Common myeloid progenitor, CD34-positive (primary cell): ENCODE results near the gene ITM2B.

Experiments
- CTCF ChIA-PET: fragments of 350-600 bp; sonication (Branson Sonifier 250); formaldehyde crosslinking; loops from one replicate; lab custom pipeline; 2021; ENCODE audit warnings: antibody characterized with exemption; lab: Charles Lee
- POLR2A ChIA-PET: fragments of 350-600 bp; sonication (Branson Sonifier 250); formaldehyde crosslinking; loops from one replicate; lab custom pipeline; 2021; ENCODE audit warnings: antibody characterized with exemption; lab: Charles Lee
- DNase-seq, 3 donors: peaks; one replicate each; pipeline versions ENCODE4 v3.0.0 to v3.0.0-alpha.2; 2013
- H3K27ac ChIP-seq, 2 experiments: 1 replicate in 1 of 2; 2 replicates in 1 of 2; pipeline ENCODE4 v1.7.0; 2013; ENCODE audit warnings: inconsistent platforms in 2 of 2, low read length in 2 of 2, mild to moderate bottlenecking in 2 of 2, low read depth in 1 of 2, moderate library complexity in 1 of 2; ENCODE audit not compliant: severe bottlenecking in 2 of 2, insufficient read depth in 1 of 2, poor library complexity in 1 of 2
- H3K27me3 ChIP-seq, 5 experiments: replicated peaks in 2 of 5; 1 replicate in 3 of 5; 2 replicates in 2 of 5; pipeline versions ENCODE4 v1.6.1 to v1.7.0; 2013; ENCODE audit warnings: low read length in 4 of 5, mild to moderate bottlenecking in 2 of 5, moderate library complexity in 2 of 5, inconsistent platforms in 1 of 5; ENCODE audit not compliant: insufficient read depth in 5 of 5, control insufficient read depth in 4 of 5
- H3K36me3 ChIP-seq, 4 experiments: 1 replicate in 2 of 4; 2 replicates in 2 of 4; pipeline versions ENCODE4 v1.6.1 to v1.7.0; 2013; ENCODE audit warnings: low read length in 3 of 4, control low read depth in 1 of 4, mild to moderate bottlenecking in 1 of 4; ENCODE audit not compliant: control insufficient read depth in 4 of 4, insufficient read depth in 4 of 4
- H3K4me1 ChIP-seq, 4 experiments: 1 replicate in 3 of 4; 2 replicates in 1 of 4; pipeline versions ENCODE4 v1.6.1 to v1.7.1; 2013; ENCODE audit warnings: low read length in 3 of 4, mild to moderate bottlenecking in 3 of 4, control low read depth in 1 of 4, inconsistent platforms in 1 of 4, moderate library complexity in 1 of 4; ENCODE audit not compliant: control insufficient read depth in 4 of 4, insufficient read depth in 4 of 4; ENCODE audit errors: control extremely low read depth in 1 of 4
- H3K4me3 ChIP-seq, 7 experiments: 1 replicate in 4 of 7; 2 replicates in 3 of 7; pipeline versions ENCODE4 v1.5.1 to v1.7.0; 2013; ENCODE audit warnings: mild to moderate bottlenecking in 7 of 7, low read length in 6 of 7, moderate library complexity in 6 of 7, inconsistent platforms in 2 of 7, low read depth in 2 of 7, control low read depth in 1 of 7; ENCODE audit not compliant: insufficient read depth in 4 of 7, control insufficient read depth in 1 of 7; ENCODE audit errors: extremely low read depth in 1 of 7
- H3K9me3 ChIP-seq, 5 experiments: 1 replicate in 4 of 5; 2 replicates in 1 of 5; pipeline versions ENCODE4 v1.6.1 to v1.7.1; 2013; ENCODE audit warnings: low read length in 4 of 5, mild to moderate bottlenecking in 2 of 5, inconsistent platforms in 1 of 5, low read depth in 1 of 5, moderate library complexity in 1 of 5; ENCODE audit not compliant: control insufficient read depth in 4 of 5, insufficient read depth in 2 of 5; ENCODE audit errors: control extremely low read depth in 1 of 5
- WGBS: methylation state at CpG from one replicate; pipeline ENCODE4 v1.1.5; 2013; ENCODE audit not compliant: insufficient coverage; 5-methylcytosine and 5-hydroxymethylcytosine counted together

ITM2B gene

GRCh38 chr13:48222358-48223301 is 10.4 kb upstream of the ITM2B start:
- ChIA-PET CTCF (interaction anchor here (1.2 kb wide), 2 partner anchors 10 to 30 kb away, joined by 4 to 6 read pairs; partner anchors contain the start of gene ITM2B), POLR2A (no interaction called here)
- H3K9me3 ChIP-seq, result no peaks in the 10 kb centered on the region
- peak overlapping the region in 5 of 7 experiments; percentile 29 to 68 (median 44) for H3K4me3 ChIP-seq
- H3K27ac ChIP-seq, result peak overlapping the region in 1 of 2 experiments; percentile 41
- WGBS, result 90% methylated on average over 2 of the region's 12 CpGs
- peaks cover 18 to 30% (median 26%) of the 10 kb centered on the region in 4 experiments for H3K4me1 ChIP-seq
- peak in 2 of 3 donors; percentile 50 to 56 for DNase-seq
- no peaks in the 10 kb centered on the region for H3K36me3 ChIP-seq
- H3K27me3 ChIP-seq, result no peaks in the 10 kb centered on the region

GRCh38 chr13:48224701-48225100 is 8.3 kb upstream of the ITM2B start:
- no peak for DNase-seq
- Histone ChIP-seq H3K27me3 (no peaks in the 10 kb centered on the region), H3K36me3 (no peaks in the 10 kb centered on the region), H3K4me3 (no peak overlapping the region), H3K9me3 (no peaks in the 10 kb centered on the region), H3K4me1 (peaks cover 18 to 30% (median 26%) of the 10 kb centered on the region in 4 experiments), H3K27ac (no peak overlapping the region)
- CTCF ChIA-PET, result interaction anchor here (0.7 to 0.9 kb wide), 3 partner anchors 57 to 98 kb away, joined by 3 read pairs; no protein-coding TSS in a partner anchor
- 92% methylated on average over 2 of the region's 3 CpGs for WGBS
- POLR2A ChIA-PET, result no interaction called here

GRCh38 chr13:48230541-48230940 is 2.5 kb upstream of the ITM2B start:
- Histone ChIP-seq H3K36me3 (no peaks in the 10 kb centered on the region), H3K4me3 (no peak overlapping the region), H3K27me3 (no peaks in the 10 kb centered on the region), H3K27ac (no peak overlapping the region), H3K4me1 (peaks cover 8 to 25% (median 16%) of the 10 kb centered on the region in 4 experiments), H3K9me3 (no peaks in the 10 kb centered on the region)
- no peak for DNase-seq
- no CpG with 5 or more reads among the region's 2 CpGs for WGBS
- CTCF ChIA-PET, result interaction anchor here (1.1 kb wide), 1 partner anchor 45 kb away, joined by 3 read pairs; no protein-coding TSS in a partner anchor
- POLR2A ChIA-PET, result no interaction called here

GRCh38 chr13:48231080-48231479 is 1.9 kb upstream of the ITM2B start:
- 100% methylated on average over 1 of the region's 4 CpGs for WGBS
- Histone ChIP-seq H3K9me3 (no peaks in the 10 kb centered on the region), H3K27me3 (no peaks in the 10 kb centered on the region), H3K36me3 (no peaks in the 10 kb centered on the region), H3K4me1 (peaks cover 14 to 30% (median 21%) of the 10 kb centered on the region in 4 experiments), H3K4me3 (no peak overlapping the region), H3K27ac (no peak overlapping the region)
- ChIA-PET CTCF (interaction anchor here (1.3 to 1.9 kb wide), 4 partner anchors 10 to 107 kb away, joined by 3 to 10 read pairs (median 6); no protein-coding TSS in a partner anchor), POLR2A (no interaction called here)
- no peak for DNase-seq

- no peak for DNase-seq
- ChIA-PET CTCF (interaction anchor here (1.1 to 1.9 kb wide), 9 partner anchors 9 to 128 kb away, joined by 3 to 10 read pairs (median 4); no protein-coding TSS in a partner anchor), POLR2A (interaction anchor here (1.3 to 1.5 kb wide), 2 partner anchors 11 to 56 kb away, joined by 3 to 4 read pairs; no protein-coding TSS in a partner anchor)
- Histone ChIP-seq H3K36me3 (peaks cover 0 to 2% (median 0%) of the 10 kb centered on the region in 4 experiments), H3K27ac (no peak overlapping the region), H3K4me1 (peaks cover 19 to 39% (median 30%) of the 10 kb centered on the region in 4 experiments), H3K9me3 (no peaks in the 10 kb centered on the region), H3K4me3 (peak overlapping the region in 2 of 7 experiments; percentile 87 to 99), H3K27me3 (no peaks in the 10 kb centered on the region)
Observed at GRCh38 chr13:48231933-48232332, 1.1 kb upstream of the ITM2B start.

- Histone ChIP-seq H3K36me3 (peaks cover 0 to 2% (median 0%) of the 10 kb centered on the region in 4 experiments), H3K9me3 (no peaks in the 10 kb centered on the region), H3K27ac (peak overlapping the region; percentile 17 to 97), H3K4me3 (peak overlapping the region; percentile 87 to 100 (median 99)), H3K27me3 (no peaks in the 10 kb centered on the region), H3K4me1 (peaks cover 21 to 42% (median 35%) of the 10 kb centered on the region in 4 experiments)
- peak in 2 of 3 donors; percentile 58 to 67 for DNase-seq
- ChIA-PET POLR2A (interaction anchor here (0.6 to 1.5 kb wide), 6 partner anchors 11 to 77 kb away, joined by 3 to 6 read pairs (median 3); partner anchors contain the start of gene RB1), CTCF (interaction anchor here (1.0 to 1.9 kb wide), 10 partner anchors 10 to 129 kb away, joined by 3 to 10 read pairs (median 4); no protein-coding TSS in a partner anchor)
- WGBS, result 8% methylated on average over 20 of the region's 23 CpGs
Observed at GRCh38 chr13:48232420-48233045, 473 bp upstream of the ITM2B start.
